ENCODE results near the gene TADA2B. TPM values are rescaled to one million over a fixed set of nuclear protein-coding genes. Genes with fewer than 3 reads are reported as not detected.

TADA2B gene
- total and polyA plus RNA-seq, 2 experiments from 2014 or later = 15.4 to 20.1 TPM

- TF ChIP-seq EZH2 (IDR thresholded peaks at IDR 0.05; ENCODE audit: borderline replicate concordance) (no peak), CTCF (IDR thresholded peaks at IDR 0.05; ENCODE audit: poor library complexity) (no peak), EZH2phosphoT487 (IDR thresholded peaks at IDR 0.05; ENCODE audit: low read depth, severe bottlenecking, unreplicated experiment) (no peak)
Observed at GRCh38 chr4:7021355-7021754, 21.8 kb upstream of the TADA2B start.

GRCh38 chr4:7021930-7022664 is 21.1 kb upstream of the TADA2B start:
- DNase-seq (ENCODE audit: low spot score) = peak; percentile 42
- 70% methylated on average over 13 of the region's 13 CpGs for WGBS (ENCODE audit: low lambda C conversion rate, missing lambda C conversion rate)
- no peak for TF ChIP-seq EZH2 (IDR thresholded peaks at IDR 0.05; ENCODE audit: borderline replicate concordance)
- TF ChIP-seq EZH2phosphoT487 (IDR thresholded peaks at IDR 0.05; ENCODE audit: low read depth, severe bottlenecking, unreplicated experiment) = no peak
- no peak for TF ChIP-seq CTCF (IDR thresholded peaks at IDR 0.05; ENCODE audit: poor library complexity)
- Histone ChIP-seq H3K4me1 (ENCODE audit: insufficient read depth) (peaks cover 8% of the 10 kb centered on the region), H4K20me1 (ENCODE audit: insufficient read depth, poor library complexity, severe bottlenecking) (no peaks in the 10 kb centered on the region), H3K27me3 (no peaks in the 10 kb centered on the region), H3K9me3 (ENCODE audit: low read depth) (no peaks in the 10 kb centered on the region), H3K4me2 (no peak overlapping the region), H2AFZ (no peak overlapping the region), H3K9me2 (replicated peaks; ENCODE audit: insufficient read depth) (no peaks in the 10 kb centered on the region), H3K27ac (peak overlapping the region; percentile 75), H3K79me2 (peaks cover 3% of the 10 kb centered on the region), H3K36me3 (replicated peaks; ENCODE audit: insufficient read depth, low read depth) (no peaks in the 10 kb centered on the region), H3K4me3 (no peak overlapping the region)

More at GRCh38 chr4:7021355-7021754, 21.8 kb upstream of the TADA2B start:
- H3K79me2 ChIP-seq = peaks cover 3% of the 10 kb centered on the region
- H2AFZ ChIP-seq = no peak overlapping the region
- H3K4me3 ChIP-seq = no peak overlapping the region
- no peaks in the 10 kb centered on the region for H3K27me3 ChIP-seq
- no peaks in the 10 kb centered on the region for H3K9me3 ChIP-seq (ENCODE audit: low read depth)
- H3K4me2 ChIP-seq = no peak overlapping the region
- peaks cover 13% of the 10 kb centered on the region for H3K4me1 ChIP-seq (ENCODE audit: insufficient read depth)
- WGBS (ENCODE audit: low lambda C conversion rate, missing lambda C conversion rate) = 78% methylated on average over 5 of the region's 5 CpGs
- H3K9me2 ChIP-seq (replicated peaks; ENCODE audit: insufficient read depth) = no peaks in the 10 kb centered on the region
- DNase-seq (ENCODE audit: low spot score) = no peak
- H4K20me1 ChIP-seq (ENCODE audit: insufficient read depth, poor library complexity, severe bottlenecking) = no peaks in the 10 kb centered on the region
- H3K36me3 ChIP-seq (replicated peaks; ENCODE audit: insufficient read depth, low read depth) = no peaks in the 10 kb centered on the region
- H3K27ac ChIP-seq = peak overlapping the region; percentile 75

- TF ChIP-seq EZH2phosphoT487 (IDR thresholded peaks at IDR 0.05; ENCODE audit: low read depth, severe bottlenecking, unreplicated experiment) (no peak), EZH2 (IDR thresholded peaks at IDR 0.05; ENCODE audit: borderline replicate concordance) (no peak), CTCF (IDR thresholded peaks at IDR 0.05; ENCODE audit: poor library complexity) (no peak)
- Histone ChIP-seq H3K27me3 (no peaks in the 10 kb centered on the region), H3K4me2 (no peak overlapping the region), H3K36me3 (replicated peaks; ENCODE audit: insufficient read depth, low read depth) (no peaks in the 10 kb centered on the region), H4K20me1 (ENCODE audit: insufficient read depth, poor library complexity, severe bottlenecking) (no peaks in the 10 kb centered on the region), H3K4me3 (no peak overlapping the region), H3K9me3 (ENCODE audit: low read depth) (no peaks in the 10 kb centered on the region), H3K27ac (no peak overlapping the region), H3K4me1 (ENCODE audit: insufficient read depth) (peaks cover 8% of the 10 kb centered on the region), H2AFZ (no peak overlapping the region), H3K9me2 (replicated peaks; ENCODE audit: insufficient read depth) (no peaks in the 10 kb centered on the region), H3K79me2 (peaks cover 1% of the 10 kb centered on the region)
- no peak for DNase-seq (ENCODE audit: low spot score)
- WGBS (ENCODE audit: low lambda C conversion rate, missing lambda C conversion rate) = 97% methylated on average over 16 of the region's 16 CpGs
Observed at GRCh38 chr4:7023486-7023885, 19.7 kb upstream of the TADA2B start.

Data from hepatocyte (in vitro differentiated cells).